ENCODE measurements around the gene FGGY.
A peak's percentile ranks its signal among the peaks of the same experiment; 100 is the strongest.

The FGGY gene

GRCh38 chr1:59308839-59309238, 11.9 kb downstream of the FGGY start:
- H3K79me2 ChIP-seq (ENCODE audit: insufficient read depth, low read length) = 0 out of 2 replicates have a peak, but pooled peaks cover 9% of the 10 kb centered on the region
- H3K9ac ChIP-seq (ENCODE audit: low read depth, low read length) = peak overlapping the region; percentile 28; the same call in 1 of the 2 replicates
- 0 out of 2 replicates have a peak overlapping the region, but pooled peaks have one; percentile 0 for H3K4me2 ChIP-seq (ENCODE audit: insufficient read depth, low read length)
- no peaks in the 10 kb centered on the region for H3K27me3 ChIP-seq (ENCODE audit: insufficient read depth, low read length, poor library complexity)
- peak overlapping the region; percentile 66 for H3K27ac ChIP-seq (ENCODE audit: low read length)
- no peaks in the 10 kb centered on the region for H3K36me3 ChIP-seq (ENCODE audit: insufficient read depth, low read length)
- no peaks in the 10 kb centered on the region for H4K20me1 ChIP-seq (ENCODE audit: insufficient read depth, low read length)
- no peak overlapping the region for H3K4me3 ChIP-seq (ENCODE audit: low read depth in 1 of 2, low read length in 2 of 2)
- peaks cover 46% of the 10 kb centered on the region for H3K4me1 ChIP-seq (ENCODE audit: insufficient read depth, low read length)
- TF ChIP-seq EZH2 (IDR thresholded peaks at IDR 0.05; ENCODE audit: borderline replicate concordance, low read depth, low read length, severe bottlenecking) = no peak
- TF ChIP-seq, protein P1, sequence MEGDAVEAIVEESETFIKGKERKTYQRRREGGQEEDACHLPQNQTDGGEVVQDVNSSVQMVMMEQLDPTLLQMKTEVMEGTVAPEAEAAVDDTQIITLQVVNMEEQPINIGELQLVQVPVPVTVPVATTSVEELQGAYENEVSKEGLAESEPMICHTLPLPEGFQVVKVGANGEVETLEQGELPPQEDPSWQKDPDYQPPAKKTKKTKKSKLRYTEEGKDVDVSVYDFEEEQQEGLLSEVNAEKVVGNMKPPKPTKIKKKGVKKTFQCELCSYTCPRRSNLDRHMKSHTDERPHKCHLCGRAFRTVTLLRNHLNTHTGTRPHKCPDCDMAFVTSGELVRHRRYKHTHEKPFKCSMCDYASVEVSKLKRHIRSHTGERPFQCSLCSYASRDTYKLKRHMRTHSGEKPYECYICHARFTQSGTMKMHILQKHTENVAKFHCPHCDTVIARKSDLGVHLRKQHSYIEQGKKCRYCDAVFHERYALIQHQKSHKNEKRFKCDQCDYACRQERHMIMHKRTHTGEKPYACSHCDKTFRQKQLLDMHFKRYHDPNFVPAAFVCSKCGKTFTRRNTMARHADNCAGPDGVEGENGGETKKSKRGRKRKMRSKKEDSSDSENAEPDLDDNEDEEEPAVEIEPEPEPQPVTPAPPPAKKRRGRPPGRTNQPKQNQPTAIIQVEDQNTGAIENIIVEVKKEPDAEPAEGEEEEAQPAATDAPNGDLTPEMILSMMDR (IDR thresholded peaks at IDR 0.05; ENCODE audit: borderline replicate concordance, extremely low read depth, low read length, poor library complexity, severe bottlenecking) = no peak
- 0 out of 3 replicates have a peak, but pooled peaks have one; percentile 30 for ATAC-seq (ENCODE audit: insufficient read depth, low read depth)
- H2AFZ ChIP-seq (ENCODE audit: low read depth, low read length) = no peak overlapping the region
- peaks cover 17% of the 10 kb centered on the region for H3K9me3 ChIP-seq (ENCODE audit: insufficient read depth, low read length, severe bottlenecking)
- DNase-seq = no peak

GRCh38 chr1:59309392-59309791, 12.5 kb downstream of the FGGY start:
- Histone ChIP-seq H3K4me2 (ENCODE audit: insufficient read depth, low read length) (0 out of 2 replicates have a peak overlapping the region, but pooled peaks have one; percentile 0), H3K27me3 (ENCODE audit: insufficient read depth, low read length, poor library complexity) (no peaks in the 10 kb centered on the region), H3K9me3 (ENCODE audit: insufficient read depth, low read length, severe bottlenecking) (peaks cover 15% of the 10 kb centered on the region), H3K4me3 (ENCODE audit: low read depth in 1 of 2, low read length in 2 of 2) (no peak overlapping the region), H2AFZ (ENCODE audit: low read depth, low read length) (no peak overlapping the region), H4K20me1 (ENCODE audit: insufficient read depth, low read length) (no peaks in the 10 kb centered on the region), H3K27ac (ENCODE audit: low read length) (peak overlapping the region; percentile 66), H3K79me2 (ENCODE audit: insufficient read depth, low read length) (0 out of 2 replicates have a peak, but pooled peaks cover 9% of the 10 kb centered on the region), H3K9ac (ENCODE audit: low read depth, low read length) (peak overlapping the region; percentile 28; the same call in 1 of the 2 replicates), H3K4me1 (ENCODE audit: insufficient read depth, low read length) (peaks cover 51% of the 10 kb centered on the region), H3K36me3 (ENCODE audit: insufficient read depth, low read length) (no peaks in the 10 kb centered on the region)
- peak; percentile 47 for ATAC-seq (ENCODE audit: insufficient read depth, low read depth)
- no peak for DNase-seq
- no peak for TF ChIP-seq EZH2 (IDR thresholded peaks at IDR 0.05; ENCODE audit: borderline replicate concordance, low read depth, low read length, severe bottlenecking)
- TF ChIP-seq, protein P1 (IDR thresholded peaks at IDR 0.05; ENCODE audit: borderline replicate concordance, extremely low read depth, low read length, poor library complexity, severe bottlenecking) = no peak

DNA sequence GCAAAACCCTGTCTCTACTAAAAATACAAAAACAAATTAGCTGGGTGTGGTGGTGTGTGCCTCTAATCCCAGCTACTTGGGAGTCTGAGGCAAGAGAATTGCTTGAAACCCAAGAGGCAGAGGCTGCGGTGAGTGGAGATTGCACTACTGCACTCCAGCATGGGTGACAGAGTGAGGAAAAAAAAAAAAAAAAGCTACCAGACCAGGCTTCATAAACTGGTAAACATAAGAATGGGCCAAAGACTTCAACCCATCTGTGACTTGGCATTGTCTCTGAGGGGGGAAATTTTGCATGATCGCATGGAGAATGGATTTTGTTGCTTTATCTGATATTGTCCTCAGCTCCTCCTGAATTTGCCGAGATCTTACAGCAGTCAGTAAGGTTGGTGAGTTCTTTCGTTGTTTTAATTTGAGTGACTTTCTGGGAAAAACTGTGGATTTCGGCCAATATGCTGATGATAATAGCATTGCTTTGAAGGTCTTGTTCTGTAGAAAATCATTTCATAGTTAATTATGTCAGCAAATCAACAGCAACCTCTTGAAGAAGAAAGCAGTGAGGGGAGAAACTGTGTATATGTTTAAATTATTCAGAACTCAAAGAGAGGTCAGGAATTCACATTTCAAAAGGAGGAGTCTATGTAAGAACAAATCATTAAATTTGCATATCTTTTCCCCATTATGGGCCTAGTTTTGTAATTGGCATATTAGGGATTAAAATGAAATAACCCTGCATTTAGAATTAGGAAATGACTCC, 13.1 kb downstream of the FGGY start:
- H3K79me2 ChIP-seq (ENCODE audit: insufficient read depth, low read length) = 0 out of 2 replicates have a peak, but pooled peaks cover 9% of the 10 kb centered on the region
- no peak overlapping the region for H2AFZ ChIP-seq (ENCODE audit: low read depth, low read length)
- ATAC-seq (ENCODE audit: insufficient read depth, low read depth) = no peak
- no peak overlapping the region for H3K9ac ChIP-seq (ENCODE audit: low read depth, low read length)
- H3K27me3 ChIP-seq (ENCODE audit: insufficient read depth, low read length, poor library complexity) = no peaks in the 10 kb centered on the region
- H4K20me1 ChIP-seq (ENCODE audit: insufficient read depth, low read length) = no peaks in the 10 kb centered on the region
- DNase-seq = no peak
- no peak overlapping the region for H3K4me3 ChIP-seq (ENCODE audit: low read depth in 1 of 2, low read length in 2 of 2)
- peaks cover 10% of the 10 kb centered on the region for H3K9me3 ChIP-seq (ENCODE audit: insufficient read depth, low read length, severe bottlenecking)
- peak overlapping the region; percentile 66 for H3K27ac ChIP-seq (ENCODE audit: low read length)
- H3K4me1 ChIP-seq (ENCODE audit: insufficient read depth, low read length) = peaks cover 57% of the 10 kb centered on the region
- no peak for TF ChIP-seq EZH2 (IDR thresholded peaks at IDR 0.05; ENCODE audit: borderline replicate concordance, low read depth, low read length, severe bottlenecking)
- TF ChIP-seq, protein P1 (IDR thresholded peaks at IDR 0.05; ENCODE audit: borderline replicate concordance, extremely low read depth, low read length, poor library complexity, severe bottlenecking) = no peak
- no peaks in the 10 kb centered on the region for H3K36me3 ChIP-seq (ENCODE audit: insufficient read depth, low read length)
- H3K4me2 ChIP-seq (ENCODE audit: insufficient read depth, low read length) = no peak overlapping the region

Measured in DND-41 (cell line).